Measurements from ENCODE around the gene WDR33.

DNA sequence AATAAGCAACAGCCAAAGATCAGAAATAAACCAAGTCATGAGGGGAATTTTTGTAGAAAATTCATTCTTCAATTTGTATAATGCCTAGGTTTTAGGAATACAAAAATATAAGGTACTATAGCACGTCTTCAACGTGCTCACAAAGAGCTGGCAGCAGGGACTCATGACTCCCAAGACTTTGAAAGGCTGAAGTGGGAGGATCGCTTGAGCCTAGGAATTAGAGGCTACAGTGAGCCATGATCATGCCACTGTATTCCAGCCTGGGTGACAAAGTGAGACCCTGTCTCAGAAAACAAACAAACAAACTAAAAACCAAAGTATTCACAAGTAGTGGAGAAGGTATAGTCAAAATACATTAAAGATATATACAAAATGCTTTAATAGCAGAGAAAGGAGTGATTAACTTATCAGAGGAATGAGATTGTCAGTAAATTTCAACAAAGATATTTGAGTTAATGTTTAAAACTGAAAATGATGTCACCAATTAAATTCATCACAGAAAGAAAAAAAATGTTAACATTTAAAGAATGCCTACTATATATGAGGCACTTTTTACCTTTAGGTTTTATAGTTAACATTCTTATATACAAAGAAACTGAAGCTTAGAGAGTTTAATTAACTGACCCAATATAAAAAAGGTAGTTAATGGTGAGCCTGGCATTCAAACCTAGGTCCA lies 3.2 kb downstream of the WDR33 start:
- no peak for TF ChIP-seq POLR2A (IDR thresholded peaks at IDR 0.05; ENCODE audit: low read depth, low read length)
- no peak for TF ChIP-seq POLR2AphosphoS5 (IDR thresholded peaks at IDR 0.05; ENCODE audit: low read depth, low read length)
- TF ChIP-seq TAF1 (IDR thresholded peaks at IDR 0.05; ENCODE audit: low read depth, low read length), result no peak
- TF ChIP-seq POU2F2 (IDR thresholded peaks at IDR 0.05; ENCODE audit: low read depth, low read length), result no peak
- no peak for TF ChIP-seq SPI1 (IDR thresholded peaks at IDR 0.05; ENCODE audit: low read depth, low read length)
